Cardiac fibroblast (primary cell): ENCODE data around the gene AP4S1.

Experiments
- DNase-seq, 2 donors: peaks; one replicate each; pipeline versions ENCODE4 v3.0.0 to v3.0.0-alpha.2; 2010; ENCODE audit warnings: low read depth in 2 of 2
- H3K4me3 ChIP-seq, 2 donors: replicated peaks in 1 of 2; 1 replicate in 1 of 2; 2 replicates in 1 of 2; pipeline ENCODE4 v1.5.1; 2011; ENCODE audit warnings: low read depth in 2 of 2, low read length in 2 of 2, mild to moderate bottlenecking in 2 of 2, moderate library complexity in 1 of 2
- TF ChIP-seq, protein P1 (sequence below): IDR thresholded peaks from one replicate; pipeline ENCODE4 v1.5.1; 2011; ENCODE audit warnings: low read depth, mild to moderate bottlenecking, low read length, inconsistent platforms

Gene AP4S1

DNA sequence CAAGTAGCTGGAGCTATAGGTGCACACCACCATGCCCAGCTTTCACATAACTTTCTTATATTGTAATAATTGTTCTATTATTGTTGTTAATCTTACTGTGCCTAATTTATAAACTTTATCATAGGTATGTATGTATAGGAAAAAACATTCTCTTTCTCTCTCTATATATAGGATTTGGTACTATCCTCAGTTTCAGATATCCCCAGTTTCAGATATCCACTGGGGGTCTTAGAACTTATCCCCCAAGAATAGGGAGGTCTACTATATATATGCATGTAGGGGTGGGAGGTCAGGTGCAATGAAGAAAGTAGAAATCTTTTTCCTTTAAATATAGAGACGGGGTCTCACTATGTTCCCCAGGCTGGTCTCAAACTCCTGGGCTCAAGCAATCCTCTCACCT, 71.6 kb downstream of the AP4S1 start:
- TF ChIP-seq, protein P1, sequence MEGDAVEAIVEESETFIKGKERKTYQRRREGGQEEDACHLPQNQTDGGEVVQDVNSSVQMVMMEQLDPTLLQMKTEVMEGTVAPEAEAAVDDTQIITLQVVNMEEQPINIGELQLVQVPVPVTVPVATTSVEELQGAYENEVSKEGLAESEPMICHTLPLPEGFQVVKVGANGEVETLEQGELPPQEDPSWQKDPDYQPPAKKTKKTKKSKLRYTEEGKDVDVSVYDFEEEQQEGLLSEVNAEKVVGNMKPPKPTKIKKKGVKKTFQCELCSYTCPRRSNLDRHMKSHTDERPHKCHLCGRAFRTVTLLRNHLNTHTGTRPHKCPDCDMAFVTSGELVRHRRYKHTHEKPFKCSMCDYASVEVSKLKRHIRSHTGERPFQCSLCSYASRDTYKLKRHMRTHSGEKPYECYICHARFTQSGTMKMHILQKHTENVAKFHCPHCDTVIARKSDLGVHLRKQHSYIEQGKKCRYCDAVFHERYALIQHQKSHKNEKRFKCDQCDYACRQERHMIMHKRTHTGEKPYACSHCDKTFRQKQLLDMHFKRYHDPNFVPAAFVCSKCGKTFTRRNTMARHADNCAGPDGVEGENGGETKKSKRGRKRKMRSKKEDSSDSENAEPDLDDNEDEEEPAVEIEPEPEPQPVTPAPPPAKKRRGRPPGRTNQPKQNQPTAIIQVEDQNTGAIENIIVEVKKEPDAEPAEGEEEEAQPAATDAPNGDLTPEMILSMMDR, result no peak
- no peak for DNase-seq

GRCh38 chr14:31106768-31107167, 81.3 kb downstream of the AP4S1 start:
- peak in 1 of 2 donors; percentile 57 for DNase-seq
- TF ChIP-seq, protein P1, result no peak
- H3K4me3 ChIP-seq, result no peak overlapping the region

More for the DNA sequence above, 71.6 kb downstream of the AP4S1 start:
- no peak overlapping the region for H3K4me3 ChIP-seq

GRCh38 chr14:31109257-31109656, 83.8 kb downstream of the AP4S1 start:
- TF ChIP-seq, protein P1, result no peak
- H3K4me3 ChIP-seq, result no peak overlapping the region
- DNase-seq, result no peak

DNA sequence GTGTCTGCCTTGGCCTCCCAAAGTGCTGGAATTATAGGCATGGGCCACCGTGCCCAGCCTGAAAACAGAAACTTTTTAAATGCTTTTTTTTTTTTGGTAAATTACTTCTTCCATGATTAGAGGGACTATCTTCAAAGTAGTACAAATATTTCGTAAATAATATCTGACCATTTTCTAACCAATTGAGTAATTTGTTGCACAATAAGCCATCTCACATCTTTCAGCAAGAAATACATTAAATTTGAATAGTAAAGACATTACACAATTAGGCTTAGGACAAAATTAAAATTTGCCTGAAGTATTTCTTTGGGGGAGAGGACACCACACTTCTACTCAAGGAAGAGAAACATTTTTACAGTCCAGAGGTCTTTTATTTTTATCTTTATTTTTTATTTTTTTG, 85.4 kb downstream of the AP4S1 start:
- peak in 1 of 2 donors; percentile 8 for DNase-seq
- TF ChIP-seq, protein P1, result no peak
- no peak overlapping the region for H3K4me3 ChIP-seq

DNA sequence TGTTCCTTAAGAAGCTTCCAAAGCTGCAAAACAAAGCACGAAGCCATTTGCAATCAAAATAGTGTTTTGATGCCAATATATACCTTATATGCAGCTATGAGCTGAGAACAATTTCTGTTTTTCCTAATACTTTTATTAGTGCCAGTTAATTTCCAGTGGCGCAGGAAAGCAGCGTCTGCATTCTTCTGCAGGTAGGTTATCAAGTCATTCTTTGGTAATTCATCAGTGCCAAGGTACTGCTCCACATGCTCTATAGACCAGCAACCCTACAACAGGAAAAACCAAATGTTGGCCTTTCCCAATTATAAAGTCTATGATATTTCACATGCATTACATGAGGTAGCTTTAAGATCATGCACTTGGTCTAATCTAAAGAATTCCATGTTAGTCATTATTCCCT, 88.3 kb downstream of the AP4S1 start:
- no peak for DNase-seq
- TF ChIP-seq, protein P1, result no peak
- H3K4me3 ChIP-seq, result no peak overlapping the region

DNA sequence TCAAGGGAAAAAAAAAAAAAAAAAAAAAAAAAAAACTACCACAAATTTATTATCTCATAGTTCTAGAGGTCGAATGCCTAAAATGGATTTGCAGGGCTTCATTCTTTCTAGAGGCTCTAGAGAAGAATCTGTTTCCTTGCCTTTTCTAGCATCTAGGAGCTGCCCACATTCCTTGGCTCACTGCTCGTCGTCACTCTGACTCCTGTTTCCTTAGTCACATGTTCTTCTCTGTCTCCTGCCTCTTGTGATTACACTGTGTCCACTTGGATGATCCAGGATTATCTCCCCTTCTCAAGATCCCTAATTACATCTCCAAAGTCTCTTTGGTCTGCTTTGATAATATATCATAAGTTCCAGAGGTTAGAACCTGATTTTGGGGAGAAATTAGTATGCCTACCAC, 93.4 kb downstream of the AP4S1 start:
- no peak overlapping the region for H3K4me3 ChIP-seq
- TF ChIP-seq, protein P1, result no peak
- DNase-seq, result peak; percentile 36 to 39

GRCh38 chr14:31122098-31122611, 96.7 kb downstream of the AP4S1 start:
- H3K4me3 ChIP-seq, result no peak overlapping the region
- TF ChIP-seq, protein P1, result no peak
- DNase-seq, result peak; percentile 10 to 25
